IMR-90 (cell line): ENCODE measurements around the gene DOK3. TPM values are rescaled to one million over a fixed set of nuclear protein-coding genes. Genes with fewer than 3 reads are reported as not detected.

Source experiments
- ATAC-seq: fragments of 200-7000 bp; cut with Tn5 transposase; 2 replicates; pipeline ENCODE4 v1.9.1; 2020; ENCODE audit warnings: low read depth, mild to moderate bottlenecking, moderate library complexity
- BruUV-seq: library from RNA; stranded (reverse); fragments of 400-500 nt; replicated peaks from 2 replicates; lab custom pipeline; 2021; lab: Mats Ljungman, UMichigan
- CTCF ChIA-PET: fragments of 300-600 bp; formaldehyde crosslinking; extraction: SDS; loops from one replicate; lab custom pipeline; 2021; ENCODE audit warnings: antibody characterized with exemption; lab: Yijun Ruan, JAX
- POLR2A ChIA-PET: fragments of 300-600 bp; sonication (Branson Sonifier 250); formaldehyde crosslinking; loops from one replicate; lab custom pipeline; 2022; ENCODE audit warnings: antibody characterized with exemption; ENCODE audit not compliant: unreplicated experiment; lab: Charles Lee
- DNase-seq: peaks from one replicate; pipeline ENCODE4 v3.0.0; 2013
- H2AFZ ChIP-seq: replicated peaks from 2 replicates; pipeline ENCODE3; 2013; ENCODE audit warnings: low read length, mild to moderate bottlenecking; ENCODE audit not compliant: poor library complexity
- H2AK5ac ChIP-seq: 2 replicates; pipeline ENCODE4 v1.6.1; 2013; ENCODE audit warnings: low read depth, low read length, inconsistent platforms
- H2AK9ac ChIP-seq: replicated peaks from 2 replicates; pipeline ENCODE3; 2013; ENCODE audit warnings: mild to moderate bottlenecking, low read depth, low read length, moderate library complexity; ENCODE audit not compliant: poor library complexity
- H2BK120ac ChIP-seq: 2 replicates; pipeline ENCODE4 v1.6.1; 2013; ENCODE audit warnings: low read depth, low read length, inconsistent platforms
- H2BK15ac ChIP-seq: 3 replicates; pipeline ENCODE4 v1.6.1; 2013; ENCODE audit warnings: low read depth, low read length, inconsistent platforms
- H2BK20ac ChIP-seq: 2 replicates; pipeline ENCODE4 v1.6.1; 2013; ENCODE audit warnings: low read depth, mild to moderate bottlenecking, inconsistent platforms, low read length, moderate library complexity
- H2BK5ac ChIP-seq: 2 replicates; pipeline ENCODE4 v1.6.1; 2013; ENCODE audit warnings: mild to moderate bottlenecking, low read depth, low read length, inconsistent platforms; ENCODE audit not compliant: poor library complexity, severe bottlenecking
- H3K14ac ChIP-seq: replicated peaks from 2 replicates; pipeline ENCODE4 v1.6.1; 2013; ENCODE audit warnings: low read depth, low read length, inconsistent platforms
- H3K18ac ChIP-seq: 2 replicates; pipeline ENCODE4 v1.6.1; 2013; ENCODE audit warnings: low read depth, low read length, control low read depth
- H3K23ac ChIP-seq: 2 replicates; pipeline ENCODE4 v1.6.1; 2013; ENCODE audit warnings: low read depth, low read length, inconsistent platforms
- H3K27ac ChIP-seq: 2 replicates; pipeline ENCODE4 v1.5.1; 2013; ENCODE audit warnings: mild to moderate bottlenecking, control low read depth, low read length; ENCODE audit not compliant: insufficient read depth
- H3K27me3 ChIP-seq: 2 replicates; pipeline ENCODE4 v1.6.1; 2013; ENCODE audit warnings: low read length; ENCODE audit not compliant: control insufficient read depth, insufficient read depth
- H3K36me3 ChIP-seq: 2 replicates; pipeline ENCODE4 v1.6.1; 2013; ENCODE audit warnings: low read length, mixed read lengths; ENCODE audit not compliant: control insufficient read depth, insufficient read depth
- H3K4ac ChIP-seq: 2 replicates; pipeline ENCODE4 v1.6.1; 2013; ENCODE audit warnings: low read depth, low read length, inconsistent platforms
- H3K4me1 ChIP-seq: 2 replicates; pipeline ENCODE4 v1.6.1; 2013; ENCODE audit warnings: low read length, mixed read lengths; ENCODE audit not compliant: control insufficient read depth, insufficient read depth
- H3K4me2 ChIP-seq: 2 replicates; pipeline ENCODE4 v1.6.1; 2013; ENCODE audit warnings: low read depth, mild to moderate bottlenecking, control low read depth, low read length, moderate library complexity
- H3K4me3 ChIP-seq: 2 replicates; pipeline ENCODE4 v1.5.1; 2013; ENCODE audit warnings: low read depth, mild to moderate bottlenecking, control low read depth, low read length, moderate library complexity; ENCODE audit not compliant: insufficient read depth
- H3K56ac ChIP-seq: 2 replicates; pipeline ENCODE4 v1.6.1; 2013; ENCODE audit warnings: low read length, inconsistent platforms; ENCODE audit not compliant: insufficient read depth; ENCODE audit errors: extremely low read depth
- H3K79me1 ChIP-seq, 2 experiments: 2 replicates each; pipeline ENCODE4 v1.6.1; 2013; ENCODE audit warnings: low read length in 2 of 2, inconsistent platforms in 1 of 2, low read depth in 1 of 2
- H3K9ac ChIP-seq: 2 replicates; pipeline ENCODE4 v1.6.1; 2013; ENCODE audit warnings: low read depth, low read length, control low read depth
- H3K9me1 ChIP-seq: 2 replicates; pipeline ENCODE4 v1.6.1; 2013; ENCODE audit warnings: low read length, inconsistent platforms; ENCODE audit not compliant: insufficient read depth
- H3K9me3 ChIP-seq: 2 replicates; pipeline ENCODE4 v1.6.1; 2013; ENCODE audit warnings: low read length; ENCODE audit not compliant: control insufficient read depth, insufficient read depth
- H4K20me1 ChIP-seq: 2 replicates; pipeline ENCODE4 v1.6.1; 2013; ENCODE audit warnings: low read length, inconsistent platforms; ENCODE audit not compliant: insufficient read depth
- H4K5ac ChIP-seq: 2 replicates; pipeline ENCODE4 v1.6.1; 2013; ENCODE audit warnings: mild to moderate bottlenecking, low read depth, low read length, control low read depth
- H4K8ac ChIP-seq, 2 experiments: 2 replicates each; pipeline ENCODE4 v1.6.1; 2013; ENCODE audit warnings: low read depth in 2 of 2, low read length in 2 of 2, control low read depth in 1 of 2, inconsistent platforms in 1 of 2
- H4K91ac ChIP-seq: 2 replicates; pipeline ENCODE4 v1.6.1; 2013; ENCODE audit warnings: low read depth, low read length, inconsistent platforms; ENCODE audit not compliant: insufficient read depth
- BHLHE40 ChIP-seq: fragments of 150-350 bp; IDR thresholded peaks from 2 replicates; pipeline ENCODE4 v1.6.1; 2016; ENCODE audit warnings: mild to moderate bottlenecking, low read depth, low read length
- CEBPB ChIP-seq: IDR thresholded peaks from 2 replicates; pipeline ENCODE4 v1.6.1; 2012; ENCODE audit warnings: low read depth, low read length, improper control_type of control experiment
- FOS ChIP-seq: fragments of 150-350 bp; IDR thresholded peaks from 2 replicates; pipeline ENCODE4 v1.6.1; 2016; ENCODE audit warnings: low read depth, low read length
- MAZ ChIP-seq: IDR thresholded peaks from 2 replicates; pipeline ENCODE4 v1.6.1; 2012; ENCODE audit warnings: low read depth, mild to moderate bottlenecking, low read length, improper control_type of control experiment, moderate library complexity, borderline replicate concordance
- MXI1 ChIP-seq: IDR thresholded peaks from 2 replicates; pipeline ENCODE4 v1.6.1; 2012; ENCODE audit warnings: low read depth, mild to moderate bottlenecking, low read length, moderate library complexity, borderline replicate concordance
- NFE2L2 ChIP-seq: fragments of 150-350 bp; IDR thresholded peaks from 2 replicates; pipeline ENCODE4 v1.6.1; 2016; ENCODE audit warnings: low read depth, mild to moderate bottlenecking, low read length
- RAD21 ChIP-seq: IDR thresholded peaks from 2 replicates; pipeline ENCODE4 v1.6.1; 2012; ENCODE audit warnings: low read length, improper control_type of control experiment
- RCOR1 ChIP-seq: IDR thresholded peaks from 2 replicates; pipeline ENCODE4 v1.6.1; 2012; ENCODE audit warnings: mild to moderate bottlenecking, low read length, improper control_type of control experiment; ENCODE audit not compliant: insufficient replicate concordance
- RFX5 ChIP-seq: IDR thresholded peaks from 2 replicates; pipeline ENCODE4 v1.8.0; 2012; ENCODE audit warnings: low read depth, mild to moderate bottlenecking, low read length, moderate library complexity
- SMC3 ChIP-seq: fragments of 150-350 bp; IDR thresholded peaks from 2 replicates; pipeline ENCODE4 v1.6.1; 2016; ENCODE audit warnings: low read depth, mild to moderate bottlenecking, antibody characterized with exemption, low read length, moderate library complexity
- WGBS, 2 experiments: methylation state at CpG; one replicate each; pipeline versions ENCODE4 v1.1.5 to v1.1.7; 2013; ENCODE audit warnings: missing lambda C conversion rate in 2 of 2; ENCODE audit not compliant: insufficient read length in 1 of 2; ENCODE audit errors: extremely low coverage in 2 of 2; 5-methylcytosine and 5-hydroxymethylcytosine counted together
- dilution Hi-C: fragments of 300-500 bp; cut with HindIII; formaldehyde crosslinking; loops from one replicate; pipeline ENCODE4 v1.14.3; 2018; ENCODE audit warnings: low sequenced_read_pairs; ENCODE audit not compliant: unreplicated experiment
- in situ Hi-C: fragments of 300-500 bp; cut with MboI; formaldehyde crosslinking; loops from 3 replicates; pipeline ENCODE4 v1.14.3; 2019; ENCODE audit warnings: low sequenced_read_pairs, inconsistent platforms, mixed read lengths
- intact Hi-C: fragments of 100-400 bp; cut with micrococcal nuclease; formaldehyde crosslinking; loops from 2 replicates; pipeline ENCODE4 v1.10.0; 2022
- polyA plus RNA-seq, 3 experiments: library from polyadenylated mRNA; depleted of rRNA; stranded (reverse); fragments of >200 nt; gene quantifications; 2 replicates each; pipeline ENCODE4 v1.2.3, GENCODE V29; 2012; ENCODE audit warnings: low replicate concordance in 1 of 3
- total RNA-seq: library from RNA; depleted of rRNA; stranded (reverse); fragments of >200 nt; gene quantifications from 2 replicates; pipeline ENCODE4 v1.2.3, GENCODE V29; 2012
- TF ChIP-seq, protein P1 (sequence below): conservative IDR thresholded peaks from 2 replicates; pipeline ENCODE4 v1.5.1; 2012; ENCODE audit warnings: mild to moderate bottlenecking, low read depth, low read length, improper control_type of control experiment
- TF ChIP-seq, protein P2 (sequence below): fragments of 150-350 bp; IDR thresholded peaks from 2 replicates; pipeline ENCODE4 v1.6.1; 2017; ENCODE audit warnings: mild to moderate bottlenecking, antibody characterized with exemption, low read length, low read depth
- TF ChIP-seq, protein P3 (sequence below): fragments of 150-350 bp; IDR thresholded peaks from 2 replicates; pipeline ENCODE4 v1.6.1; 2016; ENCODE audit warnings: low read depth, mild to moderate bottlenecking, low read length, moderate library complexity, borderline replicate concordance

DOK3 gene
- total and polyA plus RNA-seq, 2 of the 4 experiments (the other 2 are of a cell fraction), result 0.54 to 3.9 TPM

GRCh38 chr5:177508837-177509236, 789 bp downstream of the DOK3 start:
- no TSS peak for BruUV-seq

More at GRCh38 chr5:177508837-177509236, 789 bp downstream of the DOK3 start:
- ATAC-seq (no peak), DNase-seq (no peak)
- TF ChIP-seq RFX5 (no peak), BHLHE40 (no peak), NFE2L2 (no peak), FOS (no peak), MAZ (no peak), MXI1 (no peak), CEBPB (no peak), SMC3 (no peak), RCOR1 (no peak), RAD21 (no peak)
- TF ChIP-seq, protein P1, sequence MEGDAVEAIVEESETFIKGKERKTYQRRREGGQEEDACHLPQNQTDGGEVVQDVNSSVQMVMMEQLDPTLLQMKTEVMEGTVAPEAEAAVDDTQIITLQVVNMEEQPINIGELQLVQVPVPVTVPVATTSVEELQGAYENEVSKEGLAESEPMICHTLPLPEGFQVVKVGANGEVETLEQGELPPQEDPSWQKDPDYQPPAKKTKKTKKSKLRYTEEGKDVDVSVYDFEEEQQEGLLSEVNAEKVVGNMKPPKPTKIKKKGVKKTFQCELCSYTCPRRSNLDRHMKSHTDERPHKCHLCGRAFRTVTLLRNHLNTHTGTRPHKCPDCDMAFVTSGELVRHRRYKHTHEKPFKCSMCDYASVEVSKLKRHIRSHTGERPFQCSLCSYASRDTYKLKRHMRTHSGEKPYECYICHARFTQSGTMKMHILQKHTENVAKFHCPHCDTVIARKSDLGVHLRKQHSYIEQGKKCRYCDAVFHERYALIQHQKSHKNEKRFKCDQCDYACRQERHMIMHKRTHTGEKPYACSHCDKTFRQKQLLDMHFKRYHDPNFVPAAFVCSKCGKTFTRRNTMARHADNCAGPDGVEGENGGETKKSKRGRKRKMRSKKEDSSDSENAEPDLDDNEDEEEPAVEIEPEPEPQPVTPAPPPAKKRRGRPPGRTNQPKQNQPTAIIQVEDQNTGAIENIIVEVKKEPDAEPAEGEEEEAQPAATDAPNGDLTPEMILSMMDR, result no peak
- TF ChIP-seq, protein P2, sequence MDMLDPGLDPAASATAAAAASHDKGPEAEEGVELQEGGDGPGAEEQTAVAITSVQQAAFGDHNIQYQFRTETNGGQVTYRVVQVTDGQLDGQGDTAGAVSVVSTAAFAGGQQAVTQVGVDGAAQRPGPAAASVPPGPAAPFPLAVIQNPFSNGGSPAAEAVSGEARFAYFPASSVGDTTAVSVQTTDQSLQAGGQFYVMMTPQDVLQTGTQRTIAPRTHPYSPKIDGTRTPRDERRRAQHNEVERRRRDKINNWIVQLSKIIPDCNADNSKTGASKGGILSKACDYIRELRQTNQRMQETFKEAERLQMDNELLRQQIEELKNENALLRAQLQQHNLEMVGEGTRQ, result no peak
- TF ChIP-seq, protein P3, sequence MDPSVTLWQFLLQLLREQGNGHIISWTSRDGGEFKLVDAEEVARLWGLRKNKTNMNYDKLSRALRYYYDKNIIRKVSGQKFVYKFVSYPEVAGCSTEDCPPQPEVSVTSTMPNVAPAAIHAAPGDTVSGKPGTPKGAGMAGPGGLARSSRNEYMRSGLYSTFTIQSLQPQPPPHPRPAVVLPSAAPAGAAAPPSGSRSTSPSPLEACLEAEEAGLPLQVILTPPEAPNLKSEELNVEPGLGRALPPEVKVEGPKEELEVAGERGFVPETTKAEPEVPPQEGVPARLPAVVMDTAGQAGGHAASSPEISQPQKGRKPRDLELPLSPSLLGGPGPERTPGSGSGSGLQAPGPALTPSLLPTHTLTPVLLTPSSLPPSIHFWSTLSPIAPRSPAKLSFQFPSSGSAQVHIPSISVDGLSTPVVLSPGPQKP, result no peak
- H3K4ac ChIP-seq, result no peak overlapping the region
- no peak overlapping the region for H3K18ac ChIP-seq
- no peak overlapping the region; the same call in 1 of the 2 replicates for H3K56ac ChIP-seq
- H3K27me3 ChIP-seq, result no peaks in the 10 kb centered on the region
- WGBS, 2 experiments, result no CpG with 5 or more reads among the region's 8 CpGs
- ChIA-PET CTCF (no interaction called here), POLR2A (interaction anchor here (0.5 kb wide), 1 partner anchor 37 kb away, joined by 3 read pairs; no protein-coding TSS in a partner anchor)
- no peaks in the 10 kb centered on the region for H3K4me1 ChIP-seq
- H3K27ac ChIP-seq, result no peak overlapping the region
- H3K36me3 ChIP-seq, result peaks cover 40% of the 10 kb centered on the region
- H3K4me2 ChIP-seq, result no peak overlapping the region
- no peak overlapping the region for H2BK20ac ChIP-seq
- no peak overlapping the region for H4K5ac ChIP-seq
- H3K9ac ChIP-seq, result no peak overlapping the region
- H3K9me1 ChIP-seq, result no peaks in the 10 kb centered on the region
- no peak overlapping the region for H2AK9ac ChIP-seq
- no peaks in the 10 kb centered on the region for H3K9me3 ChIP-seq
- H4K8ac ChIP-seq, result no peak overlapping the region
- dilution Hi-C loops, result no loop called here
- H3K79me1 ChIP-seq, result peaks cover under 1 to 8% of the 10 kb centered on the region in 2 experiments; a peak in 2 of 4 replicates
- no peak overlapping the region for H2BK5ac ChIP-seq
- H2AK5ac ChIP-seq, result no peak overlapping the region
- no peaks in the 10 kb centered on the region; the same call in 1 of the 2 replicates for H4K20me1 ChIP-seq
- no peak overlapping the region for H4K91ac ChIP-seq
- H2BK120ac ChIP-seq, result no peak overlapping the region
- H2BK15ac ChIP-seq, result no peak overlapping the region
- H3K4me3 ChIP-seq, result no peak overlapping the region
- intact Hi-C loops, result no loop called here
- in situ Hi-C loops, result no loop called here
- no peak overlapping the region for H2AFZ ChIP-seq
- no peak overlapping the region for H3K23ac ChIP-seq
- H3K14ac ChIP-seq, result no peak overlapping the region
